ENCODE results near the gene SNF8. TPM values are rescaled to one million over a fixed set of nuclear protein-coding genes. Genes with fewer than 3 reads are reported as not detected.
"Not testable (repeated sequence)": the region's sequence is repeated elsewhere in the genome, so short reads cannot be mapped to it uniquely, and the experiment has no call there.

SNF8 gene
- polyA plus RNA-seq, 1 donor (not counting 4 experiments of a cell fraction or from before 2014, with no cell fraction given), result 90.5 TPM

DNA sequence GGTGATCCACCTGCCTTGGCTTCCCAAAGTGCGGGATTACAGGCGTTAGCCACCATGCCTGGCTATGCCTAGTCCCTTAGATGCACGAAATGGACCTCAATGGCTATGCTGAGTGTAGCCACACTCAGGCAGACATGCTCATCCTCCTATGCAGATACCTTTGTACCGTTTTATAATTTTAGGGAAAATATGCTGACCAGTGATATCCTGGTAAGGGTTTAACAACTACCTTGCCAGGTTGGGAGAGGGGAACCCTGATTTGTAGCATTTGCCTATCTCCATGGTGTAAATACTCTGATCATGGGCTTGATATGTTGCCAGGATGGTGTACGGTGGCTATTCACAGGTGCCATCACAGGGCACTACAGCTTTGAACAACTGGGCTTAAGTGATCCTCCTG is 6.9 kb upstream of the SNF8 start:
- H4K20me1 ChIP-seq (ENCODE audit: control insufficient read depth, extremely low read depth, insufficient read depth, low read length), result no peaks in the 10 kb centered on the region
- DNase-seq (ENCODE audit: low read depth, low spot score) (no peak), FAIRE-seq (no peak)
- H3K4me3 ChIP-seq (ENCODE audit: control insufficient read depth in 2 of 3, extremely low read depth in 1 of 3, insufficient read depth in 2 of 3, low read depth in 1 of 3, low read length in 3 of 3), result no peak overlapping the region
- H3K79me2 ChIP-seq (ENCODE audit: control insufficient read depth, insufficient read depth, low read length), result no peaks in the 10 kb centered on the region
- H3K27me3 ChIP-seq (ENCODE audit: control insufficient read depth, extremely low read depth, insufficient read depth, low read length), result no peaks in the 10 kb centered on the region
- dilution Hi-C loops (cut with MboI; ENCODE audit: extremely low pct_ligation_motif_present, low sequenced_read_pairs), result no loop called here
- H3K9me3 ChIP-seq (ENCODE audit: control insufficient read depth, low read depth, low read length), result no peaks in the 10 kb centered on the region
- no peak overlapping the region for H3K4me2 ChIP-seq (ENCODE audit: control insufficient read depth, extremely low read depth, insufficient read depth, low read depth, low read length)
- no peak overlapping the region for H2AFZ ChIP-seq (ENCODE audit: control insufficient read depth, low read length)
- no peak overlapping the region for H3K27ac ChIP-seq (ENCODE audit: control insufficient read depth, insufficient read depth, low read length)
- H3K36me3 ChIP-seq (ENCODE audit: control insufficient read depth in 2 of 2, extremely low read depth in 1 of 2, insufficient read depth in 2 of 2, low read length in 2 of 2), result no peaks in the 10 kb centered on the region
- no peaks in the 10 kb centered on the region for H3K9me1 ChIP-seq (ENCODE audit: control insufficient read depth, extremely low read depth, insufficient read depth, low read length)
- H3K9ac ChIP-seq (ENCODE audit: control insufficient read depth, extremely low read depth, insufficient read depth, low read length), result no peak overlapping the region
- no peaks in the 10 kb centered on the region for H3K4me1 ChIP-seq (ENCODE audit: control insufficient read depth, extremely low read depth, insufficient read depth, low read length)
- TF ChIP-seq EZH2 (IDR thresholded peaks at IDR 0.05; ENCODE audit: low read length), result no peak
- TF ChIP-seq, protein P1, sequence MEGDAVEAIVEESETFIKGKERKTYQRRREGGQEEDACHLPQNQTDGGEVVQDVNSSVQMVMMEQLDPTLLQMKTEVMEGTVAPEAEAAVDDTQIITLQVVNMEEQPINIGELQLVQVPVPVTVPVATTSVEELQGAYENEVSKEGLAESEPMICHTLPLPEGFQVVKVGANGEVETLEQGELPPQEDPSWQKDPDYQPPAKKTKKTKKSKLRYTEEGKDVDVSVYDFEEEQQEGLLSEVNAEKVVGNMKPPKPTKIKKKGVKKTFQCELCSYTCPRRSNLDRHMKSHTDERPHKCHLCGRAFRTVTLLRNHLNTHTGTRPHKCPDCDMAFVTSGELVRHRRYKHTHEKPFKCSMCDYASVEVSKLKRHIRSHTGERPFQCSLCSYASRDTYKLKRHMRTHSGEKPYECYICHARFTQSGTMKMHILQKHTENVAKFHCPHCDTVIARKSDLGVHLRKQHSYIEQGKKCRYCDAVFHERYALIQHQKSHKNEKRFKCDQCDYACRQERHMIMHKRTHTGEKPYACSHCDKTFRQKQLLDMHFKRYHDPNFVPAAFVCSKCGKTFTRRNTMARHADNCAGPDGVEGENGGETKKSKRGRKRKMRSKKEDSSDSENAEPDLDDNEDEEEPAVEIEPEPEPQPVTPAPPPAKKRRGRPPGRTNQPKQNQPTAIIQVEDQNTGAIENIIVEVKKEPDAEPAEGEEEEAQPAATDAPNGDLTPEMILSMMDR (optimal IDR thresholded peaks at IDR 0.05 in 1 of 3, IDR thresholded peaks at IDR 0.05 in 1 of 3, conservative IDR thresholded peaks at IDR 0.05 in 1 of 3; ENCODE audit: extremely low read depth in 1 of 3, insufficient read depth in 2 of 3, low read length in 3 of 3), result no peak

DNA sequence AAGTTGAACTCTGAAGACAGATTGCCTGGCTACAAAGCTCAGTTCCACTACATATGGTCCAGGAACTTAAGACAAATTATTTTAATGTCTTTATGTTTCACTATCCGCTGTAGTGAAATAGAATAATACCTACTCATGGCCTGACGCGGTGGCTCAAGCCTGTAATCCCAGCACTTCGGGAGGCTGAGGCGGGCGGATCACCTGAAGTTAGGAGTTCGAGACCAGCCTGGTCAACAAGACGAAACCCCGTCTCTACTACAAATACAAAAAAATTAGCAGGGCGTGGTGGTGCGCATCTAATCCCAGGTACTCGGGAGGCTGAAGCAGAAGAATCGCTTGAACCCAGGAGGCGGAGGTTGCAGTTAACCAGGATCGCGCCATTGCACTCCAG is 614 bp upstream of the SNF8 start:
- H3K9me3 ChIP-seq (ENCODE audit: control insufficient read depth, low read depth, low read length); H3K9me1 ChIP-seq (ENCODE audit: control insufficient read depth, extremely low read depth, insufficient read depth, low read length); dilution Hi-C loops (cut with MboI; ENCODE audit: extremely low pct_ligation_motif_present, low sequenced_read_pairs); H4K20me1 ChIP-seq (ENCODE audit: control insufficient read depth, extremely low read depth, insufficient read depth, low read length); DNase-seq (ENCODE audit: low read depth, low spot score); H3K36me3 ChIP-seq (ENCODE audit: control insufficient read depth in 2 of 2, extremely low read depth in 1 of 2, insufficient read depth in 2 of 2, low read length in 2 of 2); H3K27me3 ChIP-seq (ENCODE audit: control insufficient read depth, extremely low read depth, insufficient read depth, low read length); FAIRE-seq: not testable (repeated sequence)
- H3K79me2 ChIP-seq (ENCODE audit: control insufficient read depth, insufficient read depth, low read length), result peaks cover 21% of the 10 kb centered on the region
- peak overlapping the region; percentile 100 for H3K4me2 ChIP-seq (ENCODE audit: control insufficient read depth, extremely low read depth, insufficient read depth, low read depth, low read length)
- peaks cover 15% of the 10 kb centered on the region for H3K4me1 ChIP-seq (ENCODE audit: control insufficient read depth, extremely low read depth, insufficient read depth, low read length)
- H3K4me3 ChIP-seq (ENCODE audit: control insufficient read depth in 2 of 3, extremely low read depth in 1 of 3, insufficient read depth in 2 of 3, low read depth in 1 of 3, low read length in 3 of 3), result peak overlapping the region; percentile 62 to 99 (median 96)
- peak overlapping the region; percentile 93 for H3K27ac ChIP-seq (ENCODE audit: control insufficient read depth, insufficient read depth, low read length)
- H3K9ac ChIP-seq (ENCODE audit: control insufficient read depth, extremely low read depth, insufficient read depth, low read length), result peak overlapping the region; percentile 96
- peak overlapping the region; percentile 99 for H2AFZ ChIP-seq (ENCODE audit: control insufficient read depth, low read length)

DNA sequence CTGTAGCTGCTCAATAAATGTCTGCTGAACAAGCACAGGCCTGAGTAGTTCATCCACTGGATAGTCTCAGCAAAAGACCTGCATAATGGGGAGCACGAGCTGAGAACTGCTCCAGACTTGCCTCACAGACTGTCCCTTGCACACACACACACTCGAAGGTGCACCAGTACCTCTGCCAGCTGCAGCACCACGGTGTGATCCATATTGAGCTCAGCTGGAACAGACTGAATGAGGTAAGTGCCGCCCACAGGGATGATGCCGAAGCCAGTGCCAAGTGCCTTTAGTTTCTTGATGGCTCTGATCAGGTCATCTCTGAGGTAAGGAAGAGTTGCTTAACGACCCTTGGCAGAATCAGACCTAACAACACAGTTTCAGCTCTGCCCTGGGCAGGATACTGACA is 11.6 kb downstream of the SNF8 start:
- Histone ChIP-seq H3K9me3 (ENCODE audit: control insufficient read depth, low read depth, low read length) (no peaks in the 10 kb centered on the region), H3K79me2 (ENCODE audit: control insufficient read depth, insufficient read depth, low read length) (no peaks in the 10 kb centered on the region), H3K36me3 (ENCODE audit: control insufficient read depth in 2 of 2, extremely low read depth in 1 of 2, insufficient read depth in 2 of 2, low read length in 2 of 2) (peaks cover 29 to 58% of the 10 kb centered on the region in 2 experiments), H3K4me1 (ENCODE audit: control insufficient read depth, extremely low read depth, insufficient read depth, low read length) (no peaks in the 10 kb centered on the region), H2AFZ (ENCODE audit: control insufficient read depth, low read length) (no peak overlapping the region), H3K4me2 (ENCODE audit: control insufficient read depth, extremely low read depth, insufficient read depth, low read depth, low read length) (no peak overlapping the region), H3K27ac (ENCODE audit: control insufficient read depth, insufficient read depth, low read length) (no peak overlapping the region), H3K27me3 (ENCODE audit: control insufficient read depth, extremely low read depth, insufficient read depth, low read length) (no peaks in the 10 kb centered on the region), H4K20me1 (ENCODE audit: control insufficient read depth, extremely low read depth, insufficient read depth, low read length) (no peaks in the 10 kb centered on the region), H3K9me1 (ENCODE audit: control insufficient read depth, extremely low read depth, insufficient read depth, low read length) (no peaks in the 10 kb centered on the region), H3K4me3 (ENCODE audit: control insufficient read depth in 2 of 3, extremely low read depth in 1 of 3, insufficient read depth in 2 of 3, low read depth in 1 of 3, low read length in 3 of 3) (no peak overlapping the region), H3K9ac (ENCODE audit: control insufficient read depth, extremely low read depth, insufficient read depth, low read length) (no peak overlapping the region)
- FAIRE-seq (no peak), DNase-seq (ENCODE audit: low read depth, low spot score) (no peak)
- TF ChIP-seq EZH2 (IDR thresholded peaks at IDR 0.05; ENCODE audit: low read length), result no peak
- TF ChIP-seq, protein P1 (optimal IDR thresholded peaks at IDR 0.05 in 1 of 3, IDR thresholded peaks at IDR 0.05 in 1 of 3, conservative IDR thresholded peaks at IDR 0.05 in 1 of 3; ENCODE audit: extremely low read depth in 1 of 3, insufficient read depth in 2 of 3, low read length in 3 of 3), result no peak
- dilution Hi-C loops (cut with MboI; ENCODE audit: extremely low pct_ligation_motif_present, low sequenced_read_pairs), result no loop called here

Measured in keratinocyte (primary cell).